ENCODE measurements around the gene TFR2.

GRCh38 chr7:100598425-100598824, 42.9 kb downstream of the TFR2 start:
- TF ChIP-seq CTCF (conservative IDR thresholded peaks at IDR 0.05; ENCODE audit: low read length) (no peak), EZH2phosphoT487 (IDR thresholded peaks at IDR 0.05; ENCODE audit: borderline replicate concordance) (no peak)
